Activated B cell treated with CpG ODN at 0.5 μM for 24 hours (primary cell): ENCODE data around the gene SYPL1. TPM values are rescaled to one million over a fixed set of nuclear protein-coding genes. Genes with fewer than 3 reads are reported as not detected.

Experiments
- ATAC-seq: fragments of 200-7000 bp; cut with Tn5 transposase; one replicate; pipeline ENCODE4 v1.10.0; 2021; ENCODE audit warnings: low read depth, mild to moderate bottlenecking, moderate library complexity
- CTCF ChIA-PET: fragments of 350-600 bp; sonication (Branson Sonifier 250); formaldehyde crosslinking; loops from one replicate; lab custom pipeline; 2021; ENCODE audit warnings: antibody characterized with exemption; lab: Charles Lee
- POLR2A ChIA-PET: fragments of 350-600 bp; sonication (Branson Sonifier 250); formaldehyde crosslinking; loops from one replicate; lab custom pipeline; 2021; ENCODE audit warnings: antibody characterized with exemption; lab: Charles Lee
- DNase-seq: peaks from one replicate; pipeline ENCODE4 v3.0.0; 2022
- H3K27ac Mint-ChIP-seq: one replicate; pipeline ENCODE4 v1.8.0; 2020; ENCODE audit warnings: mixed read lengths
- H3K27me3 Mint-ChIP-seq: one replicate; pipeline ENCODE4 v1.8.0; 2021; ENCODE audit warnings: mixed read lengths
- H3K36me3 Mint-ChIP-seq: one replicate; pipeline ENCODE4 v1.8.0; 2021; ENCODE audit warnings: low read depth, mixed read lengths
- H3K4me1 Mint-ChIP-seq: one replicate; pipeline ENCODE4 v1.8.0; 2021; ENCODE audit warnings: mixed read lengths
- H3K4me3 Mint-ChIP-seq: one replicate; pipeline ENCODE4 v1.8.0; 2020; ENCODE audit warnings: mild to moderate bottlenecking, mixed read lengths
- H3K9me3 Mint-ChIP-seq: one replicate; pipeline ENCODE4 v1.8.0; 2020; ENCODE audit warnings: mixed read lengths
- intact Hi-C: fragments of 100-400 bp; cut with micrococcal nuclease; formaldehyde crosslinking; loops from one replicate; pipeline ENCODE4 v1.15.1; 2024
- total RNA-seq: library from RNA; stranded (reverse); gene quantifications from 2 replicates; pipeline ENCODE4 v1.2.3, GENCODE V29; 2022
- TF ChIP-seq, protein P1 (sequence below): fragments of 200-600 bp; IDR thresholded peaks from one replicate; pipeline ENCODE4 v1.8.0; 2022; ENCODE audit warnings: antibody characterized with exemption, mild to moderate bottlenecking

SYPL1 gene
- total RNA-seq, 1 donor from 2014 or later = 116 TPM

DNA sequence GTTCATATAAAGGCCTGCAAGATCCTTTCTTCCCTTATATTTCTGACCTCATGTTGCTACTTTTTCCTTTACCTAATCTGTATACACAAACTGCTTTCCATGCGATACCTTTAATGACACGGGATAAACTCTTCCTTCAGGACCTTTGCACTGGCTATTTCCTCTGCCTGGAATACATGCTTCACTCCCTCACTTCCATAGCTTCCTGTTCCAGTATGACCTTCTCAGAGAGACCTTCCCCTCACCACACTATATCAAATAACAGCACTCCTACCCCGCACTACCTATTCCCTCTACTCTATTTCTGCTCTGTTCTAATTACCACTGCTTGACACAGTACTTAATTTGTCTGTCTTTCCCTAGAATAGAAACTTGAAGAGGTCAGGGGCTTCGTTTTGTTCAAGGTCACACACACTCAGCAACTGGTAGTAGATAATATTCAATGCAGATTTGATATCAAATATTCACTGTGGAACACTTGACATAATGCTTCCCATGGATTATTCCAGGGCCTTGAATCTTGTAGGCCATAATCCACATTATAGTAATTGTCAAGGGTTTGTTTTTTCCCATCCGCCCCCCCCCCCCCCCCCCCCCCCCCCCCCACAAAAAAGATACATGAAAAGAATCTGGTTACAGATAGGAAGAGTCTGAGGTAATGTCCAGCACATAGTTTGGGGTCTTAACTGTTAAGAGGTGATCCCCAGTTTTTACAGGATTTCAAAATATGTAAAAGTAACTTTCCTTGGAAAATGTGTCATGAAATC lies 11.1 kb downstream of the SYPL1 start:
- ATAC-seq (no peak), DNase-seq (no peak)
- Mint-ChIP-seq H3K4me1 (peaks cover 82% of the 10 kb centered on the region), H3K27me3 (no peaks in the 10 kb centered on the region), H3K36me3 (peaks cover 67% of the 10 kb centered on the region), H3K27ac (peak overlapping the region; percentile 83), H3K4me3 (peak overlapping the region; percentile 2), H3K9me3 (no peaks in the 10 kb centered on the region)
- intact Hi-C loops = no loop called here
- TF ChIP-seq, protein P1, sequence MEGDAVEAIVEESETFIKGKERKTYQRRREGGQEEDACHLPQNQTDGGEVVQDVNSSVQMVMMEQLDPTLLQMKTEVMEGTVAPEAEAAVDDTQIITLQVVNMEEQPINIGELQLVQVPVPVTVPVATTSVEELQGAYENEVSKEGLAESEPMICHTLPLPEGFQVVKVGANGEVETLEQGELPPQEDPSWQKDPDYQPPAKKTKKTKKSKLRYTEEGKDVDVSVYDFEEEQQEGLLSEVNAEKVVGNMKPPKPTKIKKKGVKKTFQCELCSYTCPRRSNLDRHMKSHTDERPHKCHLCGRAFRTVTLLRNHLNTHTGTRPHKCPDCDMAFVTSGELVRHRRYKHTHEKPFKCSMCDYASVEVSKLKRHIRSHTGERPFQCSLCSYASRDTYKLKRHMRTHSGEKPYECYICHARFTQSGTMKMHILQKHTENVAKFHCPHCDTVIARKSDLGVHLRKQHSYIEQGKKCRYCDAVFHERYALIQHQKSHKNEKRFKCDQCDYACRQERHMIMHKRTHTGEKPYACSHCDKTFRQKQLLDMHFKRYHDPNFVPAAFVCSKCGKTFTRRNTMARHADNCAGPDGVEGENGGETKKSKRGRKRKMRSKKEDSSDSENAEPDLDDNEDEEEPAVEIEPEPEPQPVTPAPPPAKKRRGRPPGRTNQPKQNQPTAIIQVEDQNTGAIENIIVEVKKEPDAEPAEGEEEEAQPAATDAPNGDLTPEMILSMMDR = no peak
- ChIA-PET CTCF (interaction anchor here (2.1 kb wide), 1 partner anchor 43 kb away, joined by 10 read pairs; no protein-coding TSS in a partner anchor), POLR2A (interaction anchor here (0.6 to 2.5 kb wide), 5 partner anchors 11 to 48 kb away, joined by 3 to 23 read pairs (median 4); partner anchors contain the start of gene SYPL1)

DNA sequence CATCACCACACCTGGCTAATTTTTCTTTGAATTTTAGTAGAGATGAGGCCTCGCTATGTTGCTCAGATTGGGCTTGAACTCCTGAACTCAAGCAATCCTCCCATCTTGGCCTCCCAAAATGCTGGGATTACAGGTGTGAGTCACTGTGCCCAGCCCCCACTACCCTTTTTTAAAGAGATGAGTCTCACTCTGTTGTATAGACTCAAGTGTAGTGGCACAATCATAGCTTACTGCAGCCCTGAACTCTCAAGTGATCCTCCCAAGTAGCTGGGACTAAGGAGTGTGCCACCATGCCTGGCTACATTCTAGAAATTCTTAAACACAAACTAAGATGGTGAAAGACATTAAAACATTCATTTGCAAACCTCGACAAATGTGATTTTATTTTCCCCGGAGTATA lies 12.6 kb downstream of the SYPL1 start:
- intact Hi-C loops = loop anchor here (1.0 kb wide), 1 partner anchor 10 kb away; no protein-coding TSS in a partner anchor
- peak overlapping the region; percentile 64 for H3K27ac Mint-ChIP-seq
- ChIA-PET CTCF (interaction anchor here (1.7 to 2.1 kb wide), 2 partner anchors 42 to 54 kb away, joined by 6 to 10 read pairs; no protein-coding TSS in a partner anchor), POLR2A (interaction anchor here (1.3 to 2.5 kb wide), 2 partner anchors 12 to 14 kb away, joined by 4 to 23 read pairs; partner anchors contain the start of gene SYPL1)
- H3K4me3 Mint-ChIP-seq = peak overlapping the region; percentile 28
- H3K27me3 Mint-ChIP-seq = no peaks in the 10 kb centered on the region
- TF ChIP-seq, protein P1 = no peak
- no peak for ATAC-seq
- peaks cover 65% of the 10 kb centered on the region for H3K36me3 Mint-ChIP-seq
- peaks cover 76% of the 10 kb centered on the region for H3K4me1 Mint-ChIP-seq
- no peaks in the 10 kb centered on the region for H3K9me3 Mint-ChIP-seq
- DNase-seq = no peak

DNA sequence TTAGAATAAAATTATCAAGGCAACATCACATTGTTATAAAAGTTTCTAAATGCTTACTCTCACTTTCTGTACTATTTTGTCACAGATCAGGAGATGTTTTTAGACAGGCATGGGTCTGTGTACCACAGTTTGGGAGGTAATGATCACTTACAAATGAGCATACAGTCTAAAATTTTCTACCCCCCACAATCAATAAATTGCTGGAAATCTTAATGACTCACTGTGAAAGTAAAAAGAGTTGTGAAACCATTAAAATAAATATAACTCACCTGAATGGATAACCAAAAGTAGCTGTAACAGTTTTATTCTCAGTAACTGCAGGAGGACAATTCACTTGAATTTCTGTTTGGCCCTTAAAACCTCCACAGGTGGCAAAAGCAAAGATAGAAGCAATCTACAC lies 13.2 kb downstream of the SYPL1 start:
- Mint-ChIP-seq H3K36me3 (peaks cover 68% of the 10 kb centered on the region), H3K27ac (peak overlapping the region; percentile 64), H3K9me3 (no peaks in the 10 kb centered on the region), H3K4me3 (peak overlapping the region; percentile 41), H3K4me1 (peaks cover 79% of the 10 kb centered on the region), H3K27me3 (no peaks in the 10 kb centered on the region)
- DNase-seq (no peak), ATAC-seq (no peak)
- POLR2A ChIA-PET = interaction anchor here (2.5 kb wide), 1 partner anchor 13 kb away, joined by 23 read pairs; the partner anchor contains the start of gene SYPL1
- CTCF ChIA-PET = interaction anchor here (1.7 to 2.1 kb wide), 2 partner anchors 41 to 55 kb away, joined by 6 to 10 read pairs; no protein-coding TSS in a partner anchor
- intact Hi-C loops = loop anchor here (1.0 kb wide), 2 partner anchors 9 to 10 kb away; no protein-coding TSS in a partner anchor
- TF ChIP-seq, protein P1 = no peak

DNA sequence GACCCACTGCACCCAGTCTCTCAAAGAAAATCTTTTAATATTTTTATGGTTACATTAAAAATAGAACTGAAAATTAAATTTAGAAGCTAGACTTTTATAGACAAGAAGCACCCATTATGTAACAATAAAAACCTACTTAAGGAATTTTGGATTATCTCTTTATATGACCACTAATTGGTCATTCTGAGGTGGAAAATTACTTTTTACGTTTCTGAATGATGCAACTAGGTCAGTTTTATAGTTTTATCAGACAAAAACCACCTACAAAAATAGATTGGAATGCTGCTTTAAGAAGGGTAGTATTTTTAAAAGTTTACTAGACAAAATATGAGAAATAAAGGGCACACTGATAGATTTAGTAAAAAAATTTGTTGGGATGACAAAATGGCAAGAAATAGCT lies 16.5 kb downstream of the SYPL1 start:
- CTCF ChIA-PET = interaction anchor here (0.9 to 3.1 kb wide), 4 partner anchors 16 to 58 kb away, joined by 3 to 62 read pairs (median 18); partner anchors contain the start of gene SYPL1

More for the DNA sequence above, 16.5 kb downstream of the SYPL1 start:
- Mint-ChIP-seq H3K4me1 (peaks cover 75% of the 10 kb centered on the region), H3K4me3 (no peak overlapping the region), H3K27me3 (no peaks in the 10 kb centered on the region), H3K27ac (peak overlapping the region; percentile 72), H3K9me3 (no peaks in the 10 kb centered on the region), H3K36me3 (peaks cover 78% of the 10 kb centered on the region)
- TF ChIP-seq, protein P1 = no peak
- no peak for ATAC-seq
- intact Hi-C loops = loop anchor here (1.0 kb wide), 1 partner anchor 58 kb away; no protein-coding TSS in a partner anchor
- no peak for DNase-seq
- POLR2A ChIA-PET = interaction anchor here (1.1 to 4.7 kb wide), 5 partner anchors 15 to 55 kb away, joined by 3 to 57 read pairs (median 14); partner anchors contain the start of gene SYPL1
